PFSK-1 (cell line): ENCODE data around the gene ECE2.

Experiments
- FOXP2 ChIP-seq: optimal IDR thresholded peaks from 2 replicates; pipeline ENCODE3; 2011; ENCODE audit warnings: borderline replicate concordance, control low read depth, inconsistent platforms; ENCODE audit not compliant: insufficient read depth; ENCODE audit errors: extremely low read length, extremely low read depth
- POLR2AphosphoS5 ChIP-seq: IDR thresholded peaks from 2 replicates; pipeline ENCODE4 v1.6.1; 2012; ENCODE audit warnings: low read depth, mild to moderate bottlenecking, control low read depth, low read length, moderate library complexity
- SIN3A ChIP-seq: IDR thresholded peaks from 2 replicates; pipeline ENCODE4 v1.6.1; 2012; ENCODE audit warnings: mild to moderate bottlenecking, low read length, moderate library complexity, borderline replicate concordance; ENCODE audit not compliant: insufficient read depth

- no peak for TF ChIP-seq POLR2AphosphoS5
- no peak for TF ChIP-seq FOXP2
- no peak for TF ChIP-seq SIN3A
These were observed 32.1 kb downstream of the ECE2 start for GRCh38 chr3:184307915-184308314.
